Left forelimb (tissue), 1 donor: Measurements from ENCODE around the gene ATP11A.

ENCODE experiments used
- DNase-seq: peaks from one replicate; pipeline ENCODE4 v3.0.0-alpha.2; 2018; ENCODE audit warnings: low spot score

ATP11A gene

DNA sequence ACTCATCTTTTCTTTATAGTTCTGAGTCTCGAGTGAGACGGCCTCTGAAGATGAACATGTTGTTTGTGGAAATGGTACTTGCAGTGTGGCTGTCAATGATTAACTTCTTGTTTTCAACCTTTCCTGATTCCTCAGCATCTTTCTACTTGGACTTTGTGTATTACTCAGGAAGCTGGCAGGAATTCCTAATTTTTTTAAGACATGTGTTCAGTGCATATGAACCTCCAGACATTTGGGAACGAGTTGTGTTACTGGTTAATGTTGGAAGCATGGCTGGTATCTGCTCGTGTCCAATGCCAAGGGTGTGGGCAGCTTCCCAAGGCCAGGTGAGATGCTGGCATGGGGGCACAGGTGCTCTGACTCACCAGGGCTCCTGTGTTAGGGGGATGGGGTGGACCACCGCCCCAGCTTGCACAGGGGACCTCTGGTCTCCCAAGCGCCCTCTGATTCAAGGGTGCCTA, 218.1 kb downstream of the ATP11A start:
- peak; percentile 57 for DNase-seq

DNA sequence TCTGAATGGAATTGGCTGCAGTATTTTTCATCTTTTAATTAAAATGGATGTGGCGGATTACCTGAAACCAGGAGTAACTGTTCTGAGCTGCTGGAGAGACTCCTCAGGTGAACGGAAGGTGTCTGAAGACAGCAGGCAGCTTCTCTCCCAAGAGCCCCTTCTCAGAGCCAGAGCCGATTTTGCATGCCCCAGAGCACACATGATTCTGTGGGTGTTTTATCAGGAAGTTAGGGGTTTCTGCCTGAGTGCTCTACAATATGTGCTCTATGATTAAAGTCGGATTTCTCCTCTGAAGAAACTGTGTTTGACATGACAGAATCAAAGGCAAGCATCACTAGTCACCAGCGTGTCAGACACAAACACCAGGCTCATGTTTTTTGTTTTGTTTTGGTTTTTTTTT, 218.5 kb downstream of the ATP11A start:
- DNase-seq = no peak

DNA sequence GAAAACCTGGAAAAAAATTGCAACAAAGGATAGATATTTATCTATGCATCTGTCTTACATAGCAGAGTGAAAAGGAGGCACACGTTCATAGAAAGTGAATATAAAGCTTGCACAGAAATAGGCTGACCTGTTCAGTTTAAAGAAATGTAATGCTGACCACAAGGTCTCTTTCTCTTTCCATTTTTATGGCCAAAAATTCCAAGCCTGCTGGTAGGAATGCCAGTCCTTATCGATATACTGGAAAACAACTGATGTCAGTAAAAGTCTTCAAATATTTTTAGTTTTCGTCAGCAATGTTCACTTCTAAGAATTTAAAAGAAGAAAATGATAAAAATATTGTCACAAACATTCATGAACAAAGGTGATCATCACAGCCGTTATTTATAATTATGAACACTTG, 220.2 kb downstream of the ATP11A start:
- no peak for DNase-seq

DNA sequence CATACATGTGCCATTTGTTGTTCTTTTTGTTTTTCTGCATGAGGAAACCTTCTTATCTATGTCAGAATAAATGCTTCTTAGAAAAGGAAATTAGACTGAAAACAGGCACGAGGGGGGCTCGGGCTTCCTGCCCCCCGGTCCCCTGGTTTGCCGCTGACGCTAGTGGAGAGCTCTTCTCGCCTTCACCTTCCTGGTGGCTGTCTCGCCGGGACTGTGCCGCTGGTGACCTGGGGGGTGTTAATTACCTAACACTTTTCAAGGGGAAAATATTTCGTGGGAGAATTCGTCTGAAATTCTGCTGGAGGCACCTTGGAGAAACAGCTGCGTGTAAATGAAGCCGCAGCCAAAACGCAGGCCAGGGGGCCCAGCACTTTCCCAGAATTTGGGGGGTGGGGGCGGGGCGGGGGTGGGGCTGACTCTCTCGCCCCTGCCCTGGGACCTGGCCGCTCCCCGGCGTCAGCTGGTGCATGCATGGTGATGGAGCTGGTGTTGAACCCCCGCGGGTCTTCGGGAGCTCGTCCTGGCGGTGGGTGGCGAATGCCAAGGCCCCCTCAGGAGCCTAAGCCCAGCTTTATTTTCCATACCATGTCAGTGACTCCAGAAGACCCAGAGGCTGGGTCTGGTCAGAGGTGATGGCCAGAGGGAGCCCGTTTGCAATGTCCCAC, 220.9 kb downstream of the ATP11A start:
- DNase-seq = peak; percentile 37

DNA sequence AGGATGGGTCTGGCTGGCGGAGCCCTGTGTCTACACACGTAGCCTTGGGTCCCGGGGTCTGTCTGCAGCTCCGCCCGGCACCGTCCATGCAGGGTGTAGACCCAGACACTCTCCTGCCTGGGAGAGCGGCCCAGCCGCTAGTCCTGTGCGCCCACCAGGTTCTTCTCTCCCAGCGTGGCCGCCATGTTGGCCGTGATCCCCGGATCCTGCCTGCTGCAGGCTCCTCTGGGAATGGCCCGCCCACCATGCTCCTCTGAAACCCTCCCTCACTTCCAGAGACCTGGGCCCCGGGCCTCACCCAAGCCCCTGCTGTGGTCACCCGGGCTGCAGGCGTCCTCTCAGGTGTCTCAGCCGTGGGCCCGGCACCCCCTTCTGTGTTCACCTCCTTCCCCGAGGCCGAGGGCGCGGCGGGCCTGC, 221.5 kb downstream of the ATP11A start:
- no peak for DNase-seq

DNA sequence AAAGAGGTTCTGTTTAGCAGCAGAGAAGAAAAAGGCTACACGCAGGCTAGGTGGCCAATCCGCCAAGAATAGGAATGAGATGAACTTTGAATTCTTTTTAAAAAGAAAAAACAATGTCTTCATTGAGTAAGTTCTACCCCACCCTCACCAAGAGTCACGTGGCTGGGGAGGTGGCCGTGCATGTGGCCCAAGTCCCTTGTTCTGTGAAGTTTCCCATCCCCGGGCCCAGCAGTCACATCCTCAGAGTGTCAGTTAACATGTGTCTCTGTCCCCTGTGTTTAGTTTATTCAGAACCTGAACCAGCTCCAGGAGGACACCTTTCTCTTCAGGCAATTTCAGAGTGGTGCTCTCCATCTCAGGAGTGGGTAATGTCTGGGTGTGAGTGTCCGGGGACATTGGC, 222.0 kb downstream of the ATP11A start:
- DNase-seq = peak; percentile 49

DNA sequence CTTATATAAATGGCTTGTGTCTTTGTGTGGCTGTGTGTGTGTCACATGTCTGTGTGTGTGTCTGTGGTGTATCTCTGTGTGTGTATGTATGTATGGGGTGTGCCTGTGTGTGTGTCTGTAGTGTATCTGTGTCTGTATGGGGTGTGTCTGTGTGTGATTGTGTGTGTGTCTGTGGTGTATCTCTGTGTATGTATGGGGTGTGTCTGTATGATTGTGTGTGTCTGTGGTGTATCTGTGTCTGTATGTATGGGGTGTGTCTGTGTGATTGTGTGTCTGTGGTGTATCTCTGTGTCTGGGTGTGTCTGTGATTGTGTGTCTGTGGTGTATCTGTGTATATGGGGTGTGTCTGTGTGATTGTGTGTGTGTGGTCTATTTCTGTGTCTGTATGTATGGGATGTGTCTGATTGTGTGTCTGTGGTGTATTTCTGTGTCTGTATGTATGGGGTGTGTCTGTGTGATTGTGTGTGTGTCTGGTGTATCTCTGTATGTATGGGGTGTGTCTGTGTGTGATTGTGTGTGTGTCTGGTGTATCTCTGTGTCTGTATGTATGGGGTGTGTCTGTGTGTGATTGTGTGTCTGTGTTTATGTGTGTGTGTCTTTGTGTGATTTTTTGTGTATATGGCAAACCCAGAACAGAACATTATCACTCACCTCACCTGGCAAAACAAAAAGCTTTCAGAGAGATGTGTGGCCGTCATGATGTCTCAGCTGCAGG, 223.0 kb downstream of the ATP11A start:
- no peak for DNase-seq

DNA sequence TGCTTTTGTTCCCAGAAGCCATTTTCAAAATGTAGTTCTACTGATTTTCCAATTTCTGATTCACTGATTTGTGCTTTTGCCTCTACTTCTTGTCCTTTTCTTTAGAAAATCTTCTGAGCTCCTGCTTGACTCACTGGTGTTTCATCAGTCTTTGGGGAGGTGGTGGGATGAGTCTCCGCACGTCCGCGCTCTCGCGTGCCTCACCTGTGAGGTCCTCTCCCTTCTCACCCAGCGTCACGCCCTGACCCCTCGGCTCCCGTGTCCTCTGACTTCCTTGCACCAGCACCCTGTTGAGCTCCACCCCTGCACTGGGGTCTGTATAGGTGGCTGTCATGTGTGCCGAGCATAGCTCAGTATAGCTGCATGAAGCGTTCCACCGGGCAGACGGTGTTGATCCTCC, 226.5 kb downstream of the ATP11A start:
- DNase-seq = no peak

DNA sequence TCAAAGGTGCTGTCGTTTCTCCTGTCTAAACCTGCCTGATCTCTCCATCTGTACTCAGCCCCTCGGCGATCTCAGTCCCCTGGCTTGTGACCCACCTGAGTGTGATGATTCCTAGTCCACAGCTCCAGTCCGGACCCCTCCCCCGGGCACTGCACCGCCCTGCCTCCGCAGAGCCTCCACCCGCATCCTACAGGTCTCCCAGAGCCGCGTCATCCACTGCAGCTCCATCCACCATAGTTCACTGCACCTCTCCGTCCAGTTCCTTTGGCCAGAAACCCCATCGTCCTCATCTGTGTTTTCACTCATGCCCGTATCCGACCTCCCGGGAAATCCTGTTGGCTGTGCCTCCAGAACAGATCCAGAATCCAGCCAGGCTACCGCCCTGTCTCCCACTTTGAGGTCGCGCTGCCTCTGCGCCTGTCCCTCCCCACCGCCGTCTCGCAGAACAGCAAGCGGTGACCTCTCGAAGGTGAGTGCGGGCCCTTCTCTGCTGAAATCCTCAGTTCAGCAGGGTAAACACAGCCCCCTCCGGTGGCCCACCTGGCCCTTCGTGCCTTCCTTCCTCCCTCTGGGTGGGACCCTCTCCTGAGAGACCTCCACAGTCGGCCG, 227.3 kb downstream of the ATP11A start:
- DNase-seq = no peak

DNA sequence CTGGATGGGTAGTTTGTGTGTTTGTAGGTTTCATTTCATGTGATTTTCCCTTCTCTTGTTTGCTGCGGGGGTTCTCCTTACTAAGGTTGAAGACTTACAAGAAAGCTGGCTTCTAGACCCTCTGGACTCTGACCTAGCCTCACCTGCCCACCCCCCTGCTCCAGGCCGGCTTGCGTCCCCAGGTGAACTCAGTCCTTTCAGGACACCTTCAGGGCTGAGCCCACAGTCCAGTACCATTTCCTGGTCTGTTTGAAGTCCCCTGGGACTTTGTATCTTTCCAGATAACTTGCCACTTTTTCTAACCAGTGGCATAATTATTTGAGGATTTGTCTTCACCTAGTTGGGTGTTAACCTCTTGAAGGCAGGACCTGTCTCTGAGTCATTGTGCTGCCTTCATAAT, 227.9 kb downstream of the ATP11A start:
- DNase-seq = no peak

DNA sequence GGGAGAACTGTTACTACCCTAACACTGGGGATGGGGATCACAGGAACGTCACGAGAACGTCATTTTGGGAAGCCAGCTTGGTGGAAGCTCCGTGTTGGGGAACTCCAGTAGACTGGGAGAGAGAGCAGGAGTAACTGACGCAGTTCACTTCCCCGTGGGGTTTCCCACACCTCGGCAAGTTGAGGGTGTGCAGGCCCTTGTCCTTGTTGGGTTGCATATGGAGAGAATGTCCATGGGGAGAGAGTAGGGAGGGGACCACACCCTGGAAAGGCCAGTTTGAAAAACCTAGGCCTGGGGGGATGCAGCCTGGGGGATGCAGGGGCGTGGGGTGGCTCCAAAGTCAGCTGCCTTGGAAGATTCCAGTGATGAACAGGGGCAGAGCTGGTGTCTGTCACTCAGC, 228.4 kb downstream of the ATP11A start:
- DNase-seq = no peak

DNA sequence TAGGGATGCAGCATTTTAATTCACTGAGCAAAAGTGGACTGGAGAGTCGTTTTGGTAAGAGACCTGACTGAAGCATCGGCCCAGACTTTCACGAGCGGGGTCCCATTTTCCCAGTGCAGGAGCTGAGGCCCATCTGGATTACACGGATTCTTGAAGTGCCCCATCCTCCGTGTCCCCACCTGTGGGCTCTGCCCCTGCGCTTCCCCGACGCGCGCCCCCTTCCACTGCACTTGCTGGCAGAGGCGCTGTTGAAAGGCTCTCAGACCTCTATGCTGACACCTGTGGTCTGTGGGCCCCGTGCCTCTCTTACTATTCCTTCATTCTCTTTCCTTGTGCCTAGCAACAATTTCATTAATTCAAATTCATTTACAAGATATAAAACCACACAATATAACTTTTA, 228.9 kb downstream of the ATP11A start:
- DNase-seq = no peak

DNA sequence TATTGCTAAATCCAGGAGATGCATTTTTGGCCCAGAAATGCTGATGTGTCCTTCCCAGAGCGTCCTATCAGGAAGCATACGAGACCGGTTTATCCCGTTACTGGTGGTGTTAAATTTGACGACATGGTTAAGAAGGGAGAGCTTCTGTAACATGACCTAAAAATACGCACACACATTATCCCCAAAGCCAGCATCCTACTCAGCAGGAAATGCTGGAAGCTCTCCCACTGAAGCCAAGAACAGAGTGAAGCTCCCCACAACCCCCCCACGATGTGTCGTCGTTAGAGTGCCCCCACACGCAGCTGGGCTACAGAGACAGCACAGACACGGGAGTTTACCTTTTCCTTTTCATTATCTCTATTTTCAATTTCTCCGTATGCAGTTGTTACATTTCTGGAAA, 234.1 kb downstream of the ATP11A start:
- DNase-seq = no peak

DNA sequence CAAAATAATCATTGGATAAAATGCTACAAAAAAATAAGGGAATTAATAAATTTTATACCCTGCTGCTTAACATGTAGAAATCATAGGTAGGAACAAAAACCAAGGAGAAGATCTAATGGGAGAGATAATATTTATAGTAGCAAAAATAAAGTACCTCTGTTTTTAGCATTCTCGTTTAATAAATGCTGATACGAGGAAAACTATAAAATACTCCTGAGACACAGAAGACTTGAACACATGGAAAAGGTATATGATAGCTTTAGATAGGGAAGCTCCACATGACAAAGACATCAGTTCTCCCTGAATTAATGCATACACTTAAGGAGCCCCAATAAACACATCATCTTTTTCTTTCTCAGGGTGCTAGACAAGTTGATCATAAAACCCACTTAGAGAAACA, 234.5 kb downstream of the ATP11A start:
- no peak for DNase-seq

DNA sequence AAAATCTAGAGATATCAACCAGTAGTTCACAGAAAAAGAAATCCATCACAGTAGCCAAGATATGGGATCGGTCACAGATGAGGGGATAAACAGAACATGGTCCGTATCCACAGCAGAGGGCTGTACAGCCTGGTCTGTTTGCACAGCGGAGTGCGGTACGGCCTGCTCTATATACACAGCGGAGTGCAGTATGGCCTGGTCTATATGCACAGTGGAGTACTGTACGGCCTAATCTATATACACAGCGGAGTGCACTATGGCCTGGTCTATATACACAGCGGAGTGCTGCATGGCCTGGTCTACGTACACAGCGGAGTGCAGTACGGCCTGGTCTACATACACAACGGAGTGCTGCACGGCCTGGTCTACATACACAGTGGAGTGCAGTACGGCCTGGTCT, 236.2 kb downstream of the ATP11A start:
- no peak for DNase-seq

DNA sequence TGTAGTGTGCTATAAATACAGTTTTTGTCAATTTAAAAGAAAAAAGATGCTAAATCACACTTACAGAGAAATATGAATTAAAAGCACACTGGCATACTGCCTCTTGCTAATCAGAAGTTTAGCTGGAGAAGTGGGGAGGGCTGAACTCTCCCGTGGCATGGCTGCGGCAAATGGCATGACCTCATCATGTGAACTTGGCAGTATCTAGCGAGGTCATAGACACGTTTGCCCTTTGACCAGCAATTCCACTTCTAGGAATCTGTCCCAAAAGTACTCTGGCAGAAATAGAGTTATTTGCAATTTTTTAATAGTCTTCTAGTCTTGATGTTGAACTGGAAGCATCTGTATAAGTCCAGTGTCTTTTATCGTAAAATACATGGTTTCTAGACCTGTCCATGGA, 237.2 kb downstream of the ATP11A start:
- no peak for DNase-seq

DNA sequence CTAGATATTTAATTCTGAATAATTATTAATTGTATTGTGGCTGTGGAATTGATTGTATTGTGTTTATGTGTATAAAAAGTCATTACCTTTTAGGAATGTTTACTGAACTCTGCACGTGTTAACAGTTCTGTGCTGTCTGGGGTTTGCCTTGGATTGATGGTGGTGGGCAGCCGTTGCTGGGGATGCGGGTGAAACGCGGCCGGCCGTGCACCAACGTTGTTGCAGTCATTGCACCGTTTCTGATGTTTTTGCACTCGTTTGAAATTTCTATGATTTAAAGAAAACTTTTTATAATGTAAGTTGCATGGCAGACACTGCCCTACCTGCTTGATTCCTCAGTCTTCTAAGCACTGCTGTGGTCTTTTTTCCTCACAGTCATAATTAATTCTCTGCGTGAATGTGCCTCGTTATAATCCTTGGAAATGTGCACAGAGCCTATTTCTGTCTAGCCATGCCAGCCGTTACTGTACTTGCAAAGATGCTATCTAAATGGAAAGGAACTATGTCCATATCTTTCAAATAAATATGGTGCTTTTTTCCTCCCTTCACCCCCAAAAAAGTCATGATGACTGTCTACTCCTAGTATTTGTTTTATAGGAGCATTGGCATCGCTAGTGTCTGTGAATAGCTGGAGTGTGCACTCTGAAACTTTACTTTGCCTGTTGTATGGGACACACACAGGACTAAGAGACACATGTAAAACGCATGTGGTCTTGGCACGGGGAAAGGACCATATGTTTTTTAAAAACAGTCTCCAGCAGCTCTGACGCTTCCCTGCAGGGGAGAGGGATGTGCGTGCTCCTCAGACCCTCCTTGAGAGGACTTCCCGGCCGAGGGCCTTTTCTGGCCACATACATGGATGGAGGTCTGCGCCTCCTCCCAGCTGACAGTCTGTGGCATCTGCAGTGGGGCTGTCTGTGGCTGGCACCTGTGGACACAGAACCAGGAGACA, 238.5 kb downstream of the ATP11A start:
- no peak for DNase-seq

DNA sequence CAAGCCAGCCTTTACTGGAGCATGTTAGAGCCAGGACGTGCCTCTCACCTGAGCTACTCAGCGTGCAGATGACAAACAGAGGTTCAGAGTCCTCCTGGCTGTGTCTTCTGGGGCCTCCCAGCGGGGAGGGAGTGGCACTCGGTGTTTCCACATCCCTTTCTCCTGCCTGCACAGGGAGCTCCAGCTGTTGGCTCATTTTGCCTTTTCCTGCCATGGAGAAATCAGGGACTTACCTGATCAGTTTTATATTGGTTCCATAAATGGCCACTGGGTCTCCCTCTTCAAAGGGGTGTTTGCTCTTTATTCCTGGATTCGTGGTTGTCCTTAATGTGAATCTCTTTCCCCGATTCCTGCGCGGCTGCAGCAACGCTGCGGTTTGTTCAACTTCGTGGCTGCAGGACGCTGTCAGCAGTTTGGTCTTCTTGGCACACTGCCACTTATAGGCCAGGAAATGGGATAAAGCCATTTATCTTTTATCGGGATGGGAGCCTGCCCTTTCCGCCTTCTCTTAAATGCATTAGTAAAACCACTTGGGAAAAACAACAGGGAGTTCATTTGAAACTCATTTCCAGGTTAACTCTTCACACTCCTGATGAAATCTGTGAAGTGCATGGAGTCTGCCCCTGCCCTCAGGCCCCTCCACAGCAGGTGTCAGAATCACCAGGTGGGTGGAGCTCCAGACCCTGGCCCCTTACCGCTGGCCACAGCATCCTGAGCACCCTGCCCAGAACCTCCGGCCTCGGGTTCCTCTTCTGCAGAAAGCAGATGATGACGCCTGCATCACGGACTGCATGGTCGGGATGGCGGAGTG, 239.3 kb downstream of the ATP11A start:
- no peak for DNase-seq

DNA sequence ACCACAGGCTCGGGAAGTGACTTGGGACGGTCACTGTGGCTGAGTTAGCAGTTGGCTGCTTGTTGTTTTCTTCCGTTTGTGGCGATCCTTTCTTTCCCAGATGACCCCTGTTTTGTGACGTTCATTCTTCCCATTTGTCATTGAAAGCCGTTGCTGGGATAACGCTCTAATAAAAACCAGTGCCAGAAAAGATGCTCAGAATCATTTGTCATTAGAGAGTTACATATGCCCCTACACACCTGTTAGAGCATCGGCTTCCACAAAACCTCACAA, 239.9 kb downstream of the ATP11A start:
- no peak for DNase-seq

DNA sequence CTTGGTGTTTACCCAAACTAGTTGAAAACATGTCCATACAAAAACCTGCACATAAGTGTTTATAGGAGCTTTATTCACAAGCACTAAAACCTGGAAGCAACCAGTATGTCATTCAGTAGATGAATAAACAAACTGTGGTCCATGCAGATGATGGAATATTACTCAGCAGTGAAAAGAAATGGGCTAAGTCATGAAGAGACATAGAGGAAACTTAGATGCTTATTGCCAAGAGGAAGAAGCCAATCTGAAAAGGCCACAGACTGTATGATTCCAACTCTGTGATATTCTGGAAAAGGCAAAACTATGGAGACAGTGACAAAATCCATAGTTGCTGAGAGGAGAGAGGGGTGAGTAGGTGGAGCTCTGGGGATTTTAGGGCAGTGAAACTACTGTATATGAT, 240.4 kb downstream of the ATP11A start:
- DNase-seq = no peak

DNA sequence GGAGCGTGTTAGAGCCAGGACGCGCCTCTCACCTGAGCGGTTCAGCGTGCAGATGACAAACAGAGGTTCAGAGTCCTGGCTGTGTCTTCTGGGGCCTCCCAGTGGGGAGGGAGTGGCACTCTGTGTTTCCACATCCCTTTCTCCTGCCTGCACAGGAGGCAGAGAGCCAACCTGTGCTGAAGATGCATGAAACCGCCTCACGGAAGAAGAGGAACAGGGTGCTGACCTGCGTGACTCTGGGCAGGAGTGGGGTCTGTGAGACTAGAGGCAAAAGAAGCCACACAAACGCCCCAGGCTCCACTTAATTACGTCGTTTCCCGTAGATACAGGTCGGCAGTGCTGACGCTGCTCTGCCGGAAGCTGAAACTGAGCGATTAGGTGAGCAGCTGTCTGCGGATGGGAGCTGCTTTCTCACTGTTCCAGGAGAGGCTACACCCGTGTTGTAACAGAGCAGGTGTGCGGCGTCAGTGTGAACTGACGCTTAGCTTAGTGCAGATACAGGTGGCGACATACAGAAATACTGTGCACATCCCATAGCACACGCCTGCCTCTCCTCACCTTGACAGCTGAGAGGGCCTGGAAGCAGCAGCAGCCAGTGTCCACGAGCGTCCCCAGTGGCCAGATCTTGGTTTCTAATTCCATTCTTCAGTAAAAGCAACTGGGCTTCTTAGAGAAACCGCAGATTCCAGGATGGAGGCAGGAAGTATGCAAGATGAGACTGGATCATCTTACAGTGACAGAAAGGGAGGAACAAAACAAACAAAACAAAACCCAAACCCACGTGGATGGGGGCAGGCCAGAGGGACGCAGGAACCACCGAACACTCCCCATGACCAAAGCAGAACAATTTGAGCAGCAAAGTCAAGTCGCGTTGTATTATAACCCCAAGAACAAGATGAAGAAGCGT, 241.4 kb downstream of the ATP11A start:
- DNase-seq = no peak
